DMS 273 (cell line): Measurements from ENCODE around the gene CACNB4.
"Not testable (repeated sequence)": the region's sequence is repeated elsewhere in the genome, so short reads cannot be mapped to it uniquely, and the experiment has no call there.

Source experiments
- DNase-seq: peaks from one replicate; lab custom pipeline; 2025; ENCODE audit not compliant: unreplicated experiment; lab: John Stamatoyannopoulos, UW

Gene CACNB4

DNA sequence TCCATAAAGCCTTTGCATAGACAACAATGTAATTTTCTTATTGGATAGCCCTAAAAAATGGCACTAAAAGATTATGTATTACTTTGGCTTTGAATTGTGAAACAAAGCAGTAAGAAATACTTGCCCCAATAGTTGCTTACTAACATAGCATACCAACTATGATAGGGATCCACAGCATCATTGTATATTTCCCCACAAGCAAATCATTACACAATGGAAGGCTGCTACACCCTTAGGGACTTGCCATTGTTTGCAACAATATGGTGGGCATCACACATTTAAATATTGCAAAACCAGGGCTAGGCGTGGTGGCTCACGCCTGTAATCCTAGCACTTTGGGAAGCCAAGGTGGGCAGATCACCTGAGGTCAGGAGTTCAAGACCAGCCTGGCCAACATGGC, 74.4 kb downstream of the CACNB4 start:
- DNase-seq: no peak

DNA sequence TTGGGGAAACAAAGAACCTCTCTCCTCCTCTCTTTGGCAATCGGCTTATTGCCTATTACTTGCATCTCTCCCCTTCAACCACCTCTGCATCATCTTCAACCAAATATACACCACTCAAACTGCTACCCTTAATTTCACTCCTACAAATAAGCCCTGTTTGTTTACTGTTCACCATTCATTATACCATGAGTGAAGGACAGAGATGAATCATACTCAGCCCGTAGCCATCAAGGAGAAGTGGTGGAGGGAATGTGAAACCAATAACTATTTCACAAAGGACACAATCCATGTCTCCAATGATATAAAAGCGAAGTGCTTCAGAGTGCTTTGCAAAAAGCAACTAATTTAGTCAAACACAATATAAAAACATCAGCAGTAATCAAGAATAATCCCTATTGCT, 76.8 kb downstream of the CACNB4 start:
- no peak for DNase-seq

DNA sequence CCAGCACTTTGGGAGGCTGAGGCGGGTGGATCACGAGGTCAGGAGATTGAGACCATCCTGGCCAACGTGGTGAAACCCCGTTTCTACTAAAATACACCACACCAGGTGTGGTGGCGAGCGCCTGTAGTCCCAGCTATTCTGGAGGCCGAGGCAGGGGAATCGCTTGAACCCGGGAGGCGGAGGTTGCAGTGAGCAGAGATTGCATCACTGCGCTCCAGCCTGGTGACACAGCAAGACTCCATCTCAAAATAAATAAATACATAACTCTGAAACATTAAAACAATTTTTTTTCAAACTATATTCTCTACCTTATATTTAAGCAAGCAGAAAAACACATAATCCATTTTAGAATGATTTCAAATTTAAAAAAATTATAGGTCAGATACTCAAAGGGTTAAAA, 77.8 kb downstream of the CACNB4 start:
- not testable (repeated sequence) for DNase-seq

DNA sequence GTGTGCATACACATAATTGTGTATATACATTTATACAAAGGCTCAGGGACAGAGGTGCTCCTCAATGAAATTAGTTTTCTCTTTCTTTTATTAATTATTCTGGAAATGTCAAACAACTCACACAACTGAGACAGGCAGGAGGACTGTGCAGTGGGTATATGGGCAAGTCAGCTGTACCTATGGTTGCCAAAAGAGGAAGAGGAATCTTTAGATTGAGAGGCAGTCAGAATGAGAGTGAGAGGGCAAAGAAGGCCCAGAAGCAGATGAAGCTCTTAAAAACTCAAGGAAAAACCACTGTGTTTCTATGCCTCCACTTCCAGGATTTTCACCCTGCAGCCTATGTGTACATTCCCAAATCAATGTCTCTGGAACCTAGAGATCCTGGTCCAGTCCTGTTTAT, 79.1 kb downstream of the CACNB4 start:
- DNase-seq: no peak

DNA sequence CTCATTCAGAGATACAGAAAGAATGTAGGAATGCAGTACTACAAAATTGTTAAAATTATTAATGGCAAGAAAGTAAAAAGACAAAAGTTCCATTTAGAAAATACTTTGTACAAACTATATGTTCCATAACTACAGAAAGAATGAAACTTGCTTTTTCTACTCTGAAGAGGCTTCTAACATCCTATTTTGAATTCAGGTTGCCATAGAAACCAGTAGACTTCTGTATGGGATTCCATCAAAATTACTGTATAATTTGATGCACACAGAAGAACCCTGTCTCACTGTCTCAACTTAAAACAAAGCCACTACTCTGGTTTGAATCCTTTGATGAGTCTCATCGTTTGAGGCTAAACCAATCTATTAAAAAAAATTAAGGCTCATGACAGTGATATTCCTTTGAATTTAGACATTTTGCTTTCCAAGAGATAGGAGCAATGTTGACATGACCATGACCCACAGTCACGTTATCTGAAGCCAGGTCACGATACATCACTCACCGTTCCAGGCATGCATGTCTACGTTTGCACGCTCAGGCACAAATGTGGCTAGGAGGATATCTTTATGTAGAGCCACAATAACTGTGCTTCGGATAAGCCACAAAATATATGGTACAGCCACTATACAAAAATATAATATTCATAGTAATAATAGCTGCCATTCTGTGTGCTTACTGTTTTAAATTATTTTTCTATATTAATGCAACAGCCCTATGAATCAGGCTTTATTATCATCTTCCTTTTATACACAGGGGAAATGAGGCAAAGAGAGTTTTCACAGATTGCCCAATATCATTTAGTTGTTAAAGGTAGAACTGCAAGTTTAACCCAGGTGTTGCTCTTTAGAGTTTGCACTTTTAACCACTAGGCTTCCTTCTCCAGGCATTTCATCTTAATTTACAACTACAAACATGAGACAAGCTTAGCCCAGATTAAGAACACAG, 82.4 kb downstream of the CACNB4 start:
- DNase-seq: no peak

DNA sequence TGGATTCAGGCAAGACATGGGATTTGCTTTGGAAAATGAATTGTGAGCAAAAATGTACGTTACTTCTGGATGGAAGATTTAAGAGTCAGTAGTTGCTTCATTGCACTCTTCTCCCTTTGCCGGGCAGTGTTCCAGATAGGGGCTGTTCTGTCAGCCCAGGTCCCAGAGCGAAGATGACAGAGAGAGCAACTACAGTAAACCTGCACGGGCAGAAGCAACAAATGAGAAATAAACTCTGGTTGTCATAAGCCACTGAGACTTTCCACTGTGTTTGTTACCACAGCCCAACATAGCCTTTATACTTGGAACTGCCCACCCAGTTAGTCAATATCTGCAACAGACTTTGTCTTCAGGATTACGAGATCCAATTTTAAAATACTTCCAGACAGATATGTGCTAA, 83.3 kb downstream of the CACNB4 start:
- no peak for DNase-seq

DNA sequence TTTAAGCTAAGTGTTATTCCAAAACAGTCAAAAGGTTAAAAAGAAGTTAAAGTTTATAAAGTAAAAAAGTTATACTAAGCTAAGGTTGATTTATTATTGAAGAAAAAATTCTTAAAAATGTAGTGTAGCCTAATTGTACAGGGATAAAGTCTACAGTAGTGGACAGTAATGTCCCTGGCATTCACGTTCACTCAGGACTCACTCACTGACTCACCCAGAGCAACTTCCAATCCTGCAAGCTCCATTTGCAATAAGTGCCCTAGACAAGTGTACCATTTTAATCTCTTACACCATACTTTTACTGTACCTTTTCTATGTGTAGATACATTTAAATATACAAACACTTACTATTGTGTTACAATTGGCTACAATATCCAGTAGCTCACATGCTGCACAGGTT, 86.1 kb downstream of the CACNB4 start:
- DNase-seq: no peak

DNA sequence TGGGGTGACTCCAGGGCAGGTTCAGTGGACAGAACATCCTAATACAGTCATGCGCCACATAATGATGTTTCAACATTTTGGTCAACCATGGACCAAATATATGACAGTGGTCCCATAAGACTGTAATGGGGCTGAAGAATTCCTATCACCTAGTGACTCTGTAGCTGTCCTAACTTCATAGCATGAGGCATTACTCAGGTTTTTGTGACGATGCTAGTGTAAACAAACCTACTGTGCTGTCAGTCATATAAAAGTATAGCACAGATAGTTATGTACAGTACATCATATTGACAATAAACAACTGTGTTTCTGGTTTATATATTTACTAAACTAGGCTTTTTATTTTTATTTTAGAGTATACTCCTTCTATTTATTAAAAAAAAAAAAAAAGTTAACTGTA, 87.1 kb downstream of the CACNB4 start:
- no peak for DNase-seq

DNA sequence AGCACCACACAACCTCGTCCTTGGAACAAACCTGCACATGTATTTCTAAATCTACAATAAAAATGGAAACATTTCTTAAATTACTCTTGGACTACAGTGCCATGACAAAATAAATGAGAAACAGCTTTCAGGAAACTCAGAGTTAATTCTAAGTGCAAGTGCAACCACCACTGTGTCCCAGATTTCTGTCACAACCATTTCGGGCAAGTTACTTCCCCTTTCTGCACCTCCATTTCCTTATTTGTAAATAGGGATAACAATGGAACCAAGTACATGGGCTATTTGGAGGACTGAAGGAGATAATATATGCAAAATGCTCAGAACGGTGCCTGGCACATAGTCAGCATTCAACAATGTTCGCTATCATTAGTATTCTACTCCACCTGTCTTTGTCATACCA, 93.2 kb downstream of the CACNB4 start:
- no peak for DNase-seq

DNA sequence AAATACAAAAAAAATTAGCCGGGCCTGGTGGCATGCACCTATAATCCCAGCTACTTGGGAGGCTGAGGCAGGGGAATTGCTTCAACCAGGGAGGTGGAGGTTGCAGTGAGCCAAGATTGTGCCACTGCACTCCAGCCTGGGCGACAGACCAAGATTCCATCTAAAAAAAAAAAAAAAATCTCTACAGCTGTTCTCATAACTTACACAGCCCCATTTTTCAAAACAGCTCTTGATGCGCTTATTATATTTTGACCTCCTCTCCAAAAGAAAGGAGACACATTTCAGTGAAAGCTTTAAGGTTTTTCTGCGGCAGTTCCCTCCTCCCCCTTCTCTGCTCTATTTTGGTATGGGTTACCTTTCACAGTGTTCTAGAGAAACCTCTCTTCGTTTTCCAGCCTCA, 95.6 kb downstream of the CACNB4 start:
- not testable (repeated sequence) for DNase-seq

DNA sequence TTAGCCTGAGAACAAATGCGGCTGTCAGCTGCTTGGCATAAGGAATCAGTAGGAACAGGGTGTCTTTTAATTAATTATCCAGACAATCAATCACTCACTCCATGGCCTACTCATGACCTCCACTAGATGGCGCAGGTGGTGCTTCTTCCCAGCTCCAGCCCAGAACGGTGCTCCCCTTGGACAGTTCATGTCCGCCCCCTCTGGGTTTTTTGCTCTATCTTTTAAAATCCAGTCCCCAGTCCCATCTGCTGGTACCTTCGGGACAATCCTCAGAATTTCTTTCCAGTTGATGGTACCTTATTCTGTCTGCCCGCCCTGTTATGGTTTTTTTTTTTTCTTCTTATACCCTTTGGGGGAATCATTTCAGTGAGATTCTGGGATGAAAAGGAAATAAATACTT, 99.8 kb downstream of the CACNB4 start:
- DNase-seq: peak; percentile 84

DNA sequence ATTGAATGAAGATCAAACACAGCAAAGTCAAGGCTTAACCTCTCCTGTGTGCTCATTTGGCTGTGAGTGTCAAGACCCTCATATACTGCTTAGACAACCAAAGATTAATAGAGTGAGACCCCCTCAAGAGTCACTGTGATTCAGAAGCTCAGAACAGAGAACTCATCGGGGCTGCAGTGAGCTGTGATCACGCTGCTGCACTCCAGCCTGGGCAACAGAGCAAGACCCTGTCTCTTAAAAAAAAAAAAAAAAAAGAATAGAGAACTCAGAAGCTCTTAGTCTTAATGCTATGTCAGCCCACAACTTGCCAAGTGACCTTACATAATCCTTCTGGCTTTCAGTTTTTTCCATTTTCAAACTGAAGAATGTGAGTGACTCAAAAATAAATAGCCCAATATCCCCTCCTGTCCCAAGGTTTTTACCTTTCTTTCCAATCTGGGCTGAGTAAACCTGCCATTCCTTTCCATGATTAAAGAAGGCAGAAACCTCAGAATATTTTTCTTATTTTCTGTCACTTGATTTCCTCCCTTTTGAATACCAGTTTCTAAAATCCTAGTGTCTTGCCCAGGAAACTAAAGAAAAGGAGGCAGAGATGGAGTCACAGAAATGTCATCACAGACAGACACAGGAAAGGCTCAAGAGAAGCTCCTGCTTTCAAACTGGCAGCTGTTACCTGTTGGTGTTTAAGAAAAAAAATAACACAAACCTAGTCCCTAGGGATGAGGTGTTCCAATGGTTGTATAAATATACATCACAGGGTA, 102.4 kb downstream of the CACNB4 start:
- DNase-seq: no peak

DNA sequence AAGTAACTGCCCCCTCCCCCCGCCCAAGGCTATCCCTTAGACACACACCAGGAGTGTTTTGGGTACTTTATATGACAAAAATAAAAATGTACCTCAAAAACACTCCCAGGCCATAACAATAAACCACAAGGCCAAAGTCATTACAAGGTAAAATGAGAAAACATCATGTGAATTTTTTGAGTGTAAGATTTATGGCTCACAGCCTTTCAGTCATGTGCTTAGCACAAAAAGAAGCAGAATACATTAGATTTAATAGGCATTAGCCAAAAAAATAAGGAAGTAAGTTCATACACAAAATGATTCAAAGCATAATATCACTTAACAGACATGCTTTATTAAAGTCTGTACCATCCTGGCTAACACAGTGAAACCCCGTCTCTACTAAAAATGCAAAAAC, 103.7 kb downstream of the CACNB4 start:
- DNase-seq: no peak

DNA sequence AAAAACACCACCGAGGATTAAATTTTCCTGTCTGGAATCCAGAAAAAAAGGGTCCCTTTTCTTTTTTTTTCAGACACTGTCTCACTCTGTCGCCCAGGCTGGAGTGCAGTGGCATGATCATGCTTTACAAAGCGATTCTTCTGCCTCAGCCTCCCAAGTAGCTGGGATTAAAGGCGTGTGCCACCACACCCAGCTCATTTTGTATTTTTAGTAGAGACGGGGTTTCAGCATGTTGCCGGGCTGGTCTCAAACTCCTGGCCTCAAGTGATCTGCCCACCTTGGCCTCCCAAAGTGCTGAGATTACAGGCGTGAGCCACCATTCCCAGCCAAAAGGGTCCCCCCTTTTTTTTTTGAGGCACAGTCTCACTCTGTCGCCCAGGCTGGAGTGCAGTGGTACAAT, 104.7 kb downstream of the CACNB4 start:
- not testable (repeated sequence) for DNase-seq

DNA sequence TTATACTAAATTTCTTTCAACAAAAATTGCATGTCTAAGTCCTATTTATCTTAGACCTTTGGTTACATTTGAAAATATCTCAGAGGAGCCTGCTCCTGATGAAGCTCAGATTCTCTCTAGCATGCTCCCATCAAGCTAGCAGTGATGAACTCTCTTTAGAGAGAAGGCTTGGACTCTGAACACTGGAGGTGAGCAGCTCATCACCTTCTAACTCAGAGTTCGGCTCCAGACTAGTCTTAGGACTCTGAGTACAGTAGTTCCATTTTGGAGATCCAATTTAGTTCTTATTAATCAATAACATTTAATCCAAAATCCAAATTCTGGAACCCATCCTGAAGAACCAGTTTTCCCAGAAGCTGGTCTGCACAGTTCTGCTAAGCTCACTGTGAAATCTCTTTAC, 107.8 kb downstream of the CACNB4 start:
- no peak for DNase-seq

DNA sequence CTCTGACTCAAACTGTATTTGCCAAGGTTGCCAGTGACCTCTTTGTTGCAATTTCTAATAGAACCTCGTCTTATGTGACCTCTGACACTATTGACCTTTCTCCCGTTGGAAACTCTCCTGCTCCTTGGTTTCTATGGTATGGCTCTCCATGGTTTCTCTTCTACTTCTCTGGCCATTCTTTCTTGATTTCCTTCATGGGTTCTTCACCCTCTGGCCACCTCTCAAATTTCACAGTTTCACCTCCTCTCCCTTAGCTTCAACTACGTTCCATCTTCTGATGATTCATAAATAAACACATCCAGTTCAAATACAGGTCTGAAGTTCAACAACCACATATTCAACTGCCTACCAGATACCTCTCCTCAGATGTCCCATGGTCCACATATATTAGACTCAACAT, 109.5 kb downstream of the CACNB4 start:
- DNase-seq: no peak

DNA sequence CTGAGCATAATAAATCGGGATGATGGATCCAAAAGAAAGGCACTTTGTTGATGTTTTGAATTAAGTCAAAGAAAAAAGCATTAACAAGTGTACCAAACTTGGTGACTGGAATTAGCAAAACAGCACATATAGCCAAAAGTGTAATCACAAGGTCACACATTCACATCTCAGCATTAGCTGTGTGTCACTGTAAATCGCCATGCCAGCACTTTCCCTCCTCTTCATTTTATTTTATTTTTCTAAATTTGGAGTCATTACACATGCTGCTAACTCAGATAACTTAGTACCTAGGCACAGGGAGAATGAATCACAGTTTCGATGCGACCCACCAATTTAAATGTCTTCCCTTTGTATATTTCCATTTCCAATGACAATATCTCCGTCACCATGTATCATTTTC, 111.4 kb downstream of the CACNB4 start:
- no peak for DNase-seq

DNA sequence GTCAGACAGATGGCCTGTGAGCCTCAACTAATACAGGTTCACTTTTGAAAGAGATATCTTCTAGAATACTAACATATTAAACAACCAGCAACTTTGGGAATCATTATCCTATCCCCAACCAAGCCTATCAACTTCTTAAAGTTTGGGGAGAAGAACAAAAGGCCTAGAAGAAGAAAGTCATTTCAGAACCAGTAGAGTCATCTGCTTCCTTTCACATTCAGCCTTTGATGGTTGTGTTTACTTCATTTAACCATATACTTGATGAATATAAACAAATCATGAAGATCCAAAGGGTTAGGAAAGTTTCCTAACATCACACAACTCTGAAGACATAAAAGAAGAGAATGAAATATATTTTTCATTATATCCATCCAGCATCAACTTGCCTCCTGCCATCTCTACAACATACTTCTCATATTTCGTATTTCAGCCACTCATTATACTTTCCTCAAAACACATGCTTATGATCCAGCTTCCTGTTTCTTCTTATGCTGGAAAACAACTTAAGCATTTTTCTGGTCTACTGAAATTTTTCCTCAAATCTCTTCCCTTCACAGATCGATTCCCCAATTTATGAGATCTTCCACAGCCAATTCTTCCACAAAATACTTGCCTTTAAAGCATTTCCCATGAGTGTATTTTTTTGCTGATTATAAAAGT, 114.3 kb downstream of the CACNB4 start:
- DNase-seq: no peak

DNA sequence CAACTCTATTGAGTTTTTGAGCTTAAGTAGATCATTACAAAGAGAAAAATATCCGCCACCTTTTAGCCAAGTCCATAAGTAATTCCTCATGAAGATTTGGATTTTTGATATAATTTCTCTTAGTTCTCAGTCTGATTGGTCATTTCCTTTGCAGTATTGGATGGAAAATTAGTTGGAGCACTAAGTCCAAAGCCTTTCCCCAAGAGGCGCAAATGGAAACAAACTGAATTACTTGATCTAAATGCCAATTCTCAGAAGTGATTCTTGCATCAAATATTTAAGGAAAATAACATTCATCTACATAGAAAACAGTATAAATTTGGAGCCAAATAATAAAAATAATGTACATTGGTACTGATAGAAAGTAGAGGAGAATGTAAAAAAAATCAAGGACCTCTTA, 115.6 kb downstream of the CACNB4 start:
- no peak for DNase-seq

DNA sequence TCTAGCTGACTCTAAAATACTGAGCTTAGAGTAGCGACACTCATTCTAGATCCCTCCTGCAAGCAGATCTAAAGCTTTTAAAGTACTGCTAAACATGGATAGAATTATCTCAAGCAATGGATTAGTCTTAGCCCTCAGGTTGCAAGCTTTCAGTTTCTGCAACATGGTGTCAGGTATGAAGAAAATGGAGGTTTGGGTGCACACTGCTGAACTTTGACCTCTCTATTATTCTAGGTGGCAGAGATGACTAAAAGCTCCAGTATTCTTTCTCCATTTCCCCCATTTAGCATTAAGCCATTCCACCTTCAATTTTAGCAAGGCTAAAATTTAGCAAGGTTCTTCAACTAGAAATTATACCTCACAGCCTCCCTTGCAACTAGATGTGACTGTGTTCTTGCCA, 117.0 kb downstream of the CACNB4 start:
- no peak for DNase-seq

DNA sequence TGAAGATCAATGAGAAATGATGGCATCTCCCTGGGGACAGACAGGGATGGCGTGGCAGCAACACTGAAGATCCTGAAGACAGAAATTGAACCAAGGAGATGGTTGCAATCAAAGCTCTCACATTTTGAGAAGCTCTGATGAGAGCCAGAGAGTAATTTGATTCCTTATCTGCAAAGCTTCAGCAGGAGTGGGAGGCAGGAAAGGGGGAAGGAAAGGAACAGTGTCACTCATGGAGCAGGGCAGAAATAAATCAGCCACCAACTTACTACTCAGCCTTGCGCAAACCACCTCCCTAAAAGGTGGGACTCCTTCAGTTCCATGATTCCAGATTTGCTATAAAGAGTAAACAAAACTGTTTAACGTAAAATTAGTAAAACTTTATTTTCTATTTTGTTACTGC, 119.2 kb downstream of the CACNB4 start:
- no peak for DNase-seq

DNA sequence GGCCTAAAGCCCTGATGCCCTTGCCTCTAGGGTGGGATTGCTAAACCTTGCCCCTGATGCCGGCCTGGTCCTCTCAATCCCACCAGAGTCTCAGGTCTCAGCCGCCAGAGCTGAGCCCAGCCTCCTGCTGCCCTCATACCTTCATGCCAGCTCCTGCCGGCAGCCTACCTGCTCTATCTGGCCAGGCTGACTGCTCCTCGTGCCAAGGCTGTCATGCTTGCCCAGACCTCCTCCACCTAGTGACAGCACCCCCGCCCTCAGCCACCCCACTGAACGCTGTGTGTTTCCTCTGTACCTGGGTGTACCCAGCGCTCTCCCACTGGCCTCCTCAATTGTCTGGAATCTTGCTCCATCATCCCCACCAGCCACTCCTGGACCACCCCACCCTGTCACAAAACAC, 120.1 kb downstream of the CACNB4 start:
- no peak for DNase-seq
